Pulmonary artery endothelial cell (primary cell): ENCODE measurements around the gene SLC49A3. TPM values are rescaled to one million over a fixed set of nuclear protein-coding genes. Genes with fewer than 3 reads are reported as not detected.

ENCODE experiments used
- DNase-seq: peaks from one replicate; pipeline ENCODE4 v3.0.0-alpha.2; 2011; ENCODE audit warnings: low read depth, low spot score
- total RNA-seq: library from RNA; depleted of rRNA; stranded (reverse); fragments of >200 nt; gene quantifications from 2 replicates; pipeline ENCODE4 v1.2.3, GENCODE V29; 2014

SLC49A3 gene
- total RNA-seq, 1 donor from 2014 or later = 1.1 TPM

DNA sequence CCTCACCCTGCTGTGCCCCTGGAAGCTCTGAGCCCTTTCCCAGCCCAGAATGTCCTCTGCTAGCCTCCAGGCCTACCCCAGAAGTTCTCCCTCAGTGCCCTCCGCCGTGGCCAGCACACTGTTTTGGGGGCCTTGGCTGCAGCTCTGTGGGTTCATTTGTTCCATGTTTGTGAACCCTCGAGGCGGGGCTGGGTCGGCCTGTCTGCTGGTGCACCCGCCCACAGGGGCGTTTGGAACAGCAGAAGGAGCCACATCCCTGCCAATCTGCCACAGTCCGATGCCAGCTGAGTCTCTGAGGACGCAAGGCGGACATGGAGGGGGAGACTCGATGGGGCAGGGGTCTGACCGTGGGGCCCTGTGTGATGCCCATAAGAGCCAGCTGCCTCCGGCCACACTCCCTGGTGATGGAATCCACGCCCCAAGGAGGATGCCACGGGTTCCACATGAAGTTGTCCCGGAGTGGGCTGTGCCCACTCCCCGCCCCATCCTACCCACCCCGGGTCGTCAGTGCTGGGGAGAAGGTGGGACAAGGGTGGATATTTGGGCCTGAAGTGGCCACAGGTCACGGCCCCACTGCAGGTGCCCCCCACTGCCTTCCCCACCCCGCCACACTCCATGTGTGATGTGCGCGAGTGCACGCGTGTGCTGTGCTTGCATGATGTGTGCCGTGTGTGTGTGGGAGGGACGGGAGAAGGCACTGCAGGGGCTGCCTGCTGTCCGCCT is 22.0 kb downstream of the SLC49A3 start:
- no peak for DNase-seq

- DNase-seq = no peak
Observed at GRCh38 chr4:666436-666810, 22.5 kb downstream of the SLC49A3 start.

GRCh38 chr4:665751-666435 is 23.1 kb downstream of the SLC49A3 start:
- DNase-seq = no peak

GRCh38 chr4:665381-665750 is 23.6 kb downstream of the SLC49A3 start:
- no peak for DNase-seq

- DNase-seq = no peak
Observed at GRCh38 chr4:664713-665231, 24.2 kb downstream of the SLC49A3 start.

- no peak for DNase-seq
Observed at GRCh38 chr4:663438-664428, 25.2 kb downstream of the SLC49A3 start.

GRCh38 chr4:663046-663437 is 25.9 kb downstream of the SLC49A3 start:
- no peak for DNase-seq

DNA sequence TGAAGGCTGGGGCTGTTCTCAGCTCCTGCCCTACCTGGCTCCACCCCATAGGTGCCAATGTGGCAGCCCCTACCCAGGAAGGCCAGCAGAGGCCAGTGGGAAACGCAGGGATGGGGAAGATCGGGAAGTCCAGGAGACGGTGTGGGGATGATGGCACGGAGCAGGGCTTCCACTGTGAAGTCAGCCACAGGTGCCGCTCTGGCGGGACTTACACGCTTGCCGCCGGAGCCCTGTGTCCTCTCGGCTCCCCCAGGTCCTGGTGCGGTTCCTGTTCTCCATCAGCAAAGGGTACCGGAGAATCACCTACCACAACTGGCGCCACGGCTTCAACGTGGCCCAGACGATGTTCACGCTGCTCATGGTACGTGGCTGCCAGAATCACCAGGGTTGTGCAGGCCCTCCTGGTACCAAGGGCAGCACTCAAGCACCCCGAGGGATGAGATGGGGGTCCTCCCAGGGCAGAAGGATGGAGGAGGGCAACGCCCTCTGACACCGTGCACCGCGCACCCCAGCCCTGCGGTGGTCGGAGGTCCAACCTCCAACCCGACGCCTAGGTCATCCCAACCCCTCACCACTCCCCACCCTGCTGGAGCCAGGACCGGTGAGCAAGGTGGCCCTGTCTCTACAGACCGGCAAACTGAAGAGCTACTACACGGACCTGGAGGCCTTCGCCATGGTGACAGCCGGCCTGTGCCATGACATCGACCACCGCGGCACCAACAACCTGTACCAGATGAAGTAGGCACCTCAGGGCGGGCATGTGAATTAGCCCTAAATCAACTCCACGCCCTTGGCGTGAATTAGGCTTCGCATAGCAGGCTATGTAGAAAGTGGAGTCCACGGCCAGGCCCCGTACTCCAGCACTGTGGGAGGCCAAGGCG is 26.8 kb downstream of the SLC49A3 start:
- DNase-seq = no peak

DNA sequence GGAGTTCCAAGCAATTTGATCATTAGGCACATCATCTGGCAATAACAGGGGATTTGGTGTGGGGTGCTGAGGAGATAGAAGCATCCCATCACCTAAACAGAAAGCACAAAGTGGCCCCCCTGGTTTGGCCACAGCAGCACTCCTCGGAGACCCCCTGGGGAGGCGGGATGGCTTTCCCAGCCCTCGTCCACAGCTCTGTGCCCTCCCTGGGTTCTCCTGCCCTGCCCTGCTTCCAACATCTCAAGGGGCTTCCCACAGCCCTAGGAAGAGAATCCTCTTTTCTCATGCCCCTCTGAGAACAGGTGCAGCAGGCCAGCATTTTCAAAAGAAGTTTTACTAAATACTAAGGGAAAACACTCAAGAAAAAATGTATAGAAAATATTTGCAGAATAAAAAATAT is 27.7 kb downstream of the SLC49A3 start:
- no peak for DNase-seq

DNA sequence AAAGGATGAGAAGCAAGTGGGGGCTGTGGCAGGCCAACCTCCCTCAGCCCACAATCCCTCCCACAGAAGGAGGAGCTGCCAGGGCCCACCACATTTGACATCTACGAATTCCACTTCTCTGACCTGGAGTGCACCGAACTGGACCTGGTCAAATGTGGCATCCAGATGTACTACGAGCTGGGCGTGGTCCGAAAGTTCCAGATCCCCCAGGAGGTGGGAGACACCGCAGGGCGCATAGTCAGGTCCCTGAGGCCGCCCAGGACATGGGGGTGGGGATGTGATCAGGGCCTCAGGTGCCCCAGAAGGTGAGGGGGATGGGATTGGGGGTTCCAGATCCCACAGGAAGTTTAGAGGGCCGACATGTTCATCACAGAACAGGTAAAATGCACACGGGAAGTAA is 28.6 kb downstream of the SLC49A3 start:
- DNase-seq = no peak

DNA sequence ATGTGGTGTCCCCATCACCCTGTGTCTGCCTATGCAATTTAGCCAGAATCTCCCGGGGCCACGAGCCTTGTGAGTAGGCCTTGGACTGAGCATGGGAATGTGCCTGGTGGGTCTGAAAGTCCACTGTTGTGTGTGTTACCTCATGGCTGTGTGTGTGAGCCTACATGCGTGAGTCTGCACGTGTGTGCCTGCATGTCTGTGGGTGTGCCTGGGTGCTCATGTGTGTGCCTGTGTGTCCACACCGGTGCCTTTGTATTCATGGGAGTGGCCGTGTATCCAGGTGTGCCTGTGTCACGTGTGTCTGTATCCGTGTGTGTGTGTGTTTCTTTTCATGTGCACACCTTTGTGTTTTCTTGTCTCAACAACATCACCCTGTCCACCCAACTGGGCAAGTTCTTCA is 29.1 kb downstream of the SLC49A3 start:
- no peak for DNase-seq

DNA sequence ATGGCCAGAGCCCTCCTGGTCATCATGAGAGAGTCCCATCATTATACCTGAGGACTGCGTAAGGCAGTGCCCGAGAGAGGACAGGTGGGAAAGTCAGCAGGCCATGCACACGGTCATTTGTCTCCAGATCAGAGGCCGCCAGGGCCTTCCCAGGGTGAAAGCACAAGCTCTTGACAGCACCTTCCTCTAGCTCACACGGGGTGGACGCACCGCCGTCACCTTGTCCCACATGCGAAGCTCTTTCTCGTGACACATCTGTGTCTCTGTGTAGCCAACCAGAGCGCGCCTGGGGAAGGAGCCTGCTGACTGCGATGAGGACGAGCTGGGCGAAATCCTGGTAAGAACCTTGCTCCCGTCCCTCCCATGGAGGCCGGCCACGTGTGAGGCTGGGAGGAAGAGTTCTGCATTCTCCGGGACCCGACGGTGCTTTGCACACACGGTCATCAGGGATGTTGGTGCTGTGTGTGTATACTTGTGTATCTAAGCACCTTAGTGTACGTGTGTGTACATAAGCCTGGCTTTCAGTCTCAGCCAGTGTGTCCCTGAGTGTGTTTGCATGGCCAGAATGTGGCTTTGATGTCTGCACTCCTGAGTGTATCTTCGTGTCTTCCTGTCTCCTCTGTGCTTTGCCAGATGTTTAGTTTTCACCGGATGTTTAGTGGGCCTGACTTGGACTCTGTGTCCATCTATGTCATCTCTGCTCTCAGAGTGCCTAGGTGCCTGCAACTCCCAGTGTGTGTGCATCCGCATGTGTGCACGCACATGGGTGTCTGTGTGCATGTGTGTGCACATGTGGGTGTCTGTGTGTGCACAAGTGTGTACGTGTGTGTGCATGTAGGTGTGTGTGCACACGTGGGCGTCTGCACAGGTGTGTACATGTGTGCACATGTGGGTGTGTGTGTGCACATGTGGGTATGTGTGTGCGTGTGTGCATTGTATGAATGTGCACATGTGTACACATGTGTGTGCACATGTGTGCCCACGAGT is 30.0 kb downstream of the SLC49A3 start:
- no peak for DNase-seq

GRCh38 chr4:657834-658667 is 30.9 kb downstream of the SLC49A3 start:
- DNase-seq = no peak

GRCh38 chr4:657338-657833 is 31.6 kb downstream of the SLC49A3 start:
- DNase-seq = no peak

DNA sequence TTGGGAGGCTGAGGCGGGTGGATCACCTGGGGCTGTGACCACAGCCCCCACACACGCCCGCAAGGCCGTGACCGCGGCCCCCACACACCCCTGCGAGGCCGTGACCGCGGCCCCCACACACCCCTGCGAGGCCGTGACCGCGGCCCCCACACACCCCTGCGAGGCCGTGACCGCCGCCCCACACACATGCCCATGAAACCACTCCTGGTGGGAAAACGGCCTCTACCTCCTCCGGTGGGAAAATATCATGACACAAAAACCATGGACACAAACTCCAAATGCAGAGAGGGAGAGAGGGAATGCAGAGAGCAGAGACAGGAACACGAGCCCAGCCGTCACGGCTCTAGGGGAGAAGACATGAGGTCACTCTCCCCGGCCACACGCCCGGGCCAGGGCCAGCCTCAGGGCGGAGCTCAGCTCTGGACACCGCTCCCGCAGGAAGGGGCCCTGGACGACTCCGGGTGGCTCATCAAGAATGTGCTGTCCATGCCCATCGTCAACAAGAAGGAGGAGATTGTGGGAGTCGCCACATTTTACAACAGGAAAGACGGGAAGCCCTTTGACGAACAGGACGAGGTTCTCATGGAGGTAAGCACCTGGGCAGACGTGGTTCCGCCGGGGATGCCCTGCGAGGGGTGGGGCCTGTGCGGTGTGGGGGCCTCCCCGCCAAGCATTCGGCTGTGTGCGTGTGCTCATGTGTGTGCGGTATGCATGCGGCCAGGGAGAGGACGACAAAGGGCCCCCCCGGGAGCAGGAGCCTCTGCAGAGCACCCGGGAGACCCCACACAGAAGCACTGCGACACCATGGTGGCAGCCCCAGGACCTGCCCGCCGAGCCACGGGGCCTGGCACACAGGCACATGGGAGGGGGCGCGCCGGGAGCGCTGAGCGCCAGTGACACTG is 32.3 kb downstream of the SLC49A3 start:
- no peak for DNase-seq

DNA sequence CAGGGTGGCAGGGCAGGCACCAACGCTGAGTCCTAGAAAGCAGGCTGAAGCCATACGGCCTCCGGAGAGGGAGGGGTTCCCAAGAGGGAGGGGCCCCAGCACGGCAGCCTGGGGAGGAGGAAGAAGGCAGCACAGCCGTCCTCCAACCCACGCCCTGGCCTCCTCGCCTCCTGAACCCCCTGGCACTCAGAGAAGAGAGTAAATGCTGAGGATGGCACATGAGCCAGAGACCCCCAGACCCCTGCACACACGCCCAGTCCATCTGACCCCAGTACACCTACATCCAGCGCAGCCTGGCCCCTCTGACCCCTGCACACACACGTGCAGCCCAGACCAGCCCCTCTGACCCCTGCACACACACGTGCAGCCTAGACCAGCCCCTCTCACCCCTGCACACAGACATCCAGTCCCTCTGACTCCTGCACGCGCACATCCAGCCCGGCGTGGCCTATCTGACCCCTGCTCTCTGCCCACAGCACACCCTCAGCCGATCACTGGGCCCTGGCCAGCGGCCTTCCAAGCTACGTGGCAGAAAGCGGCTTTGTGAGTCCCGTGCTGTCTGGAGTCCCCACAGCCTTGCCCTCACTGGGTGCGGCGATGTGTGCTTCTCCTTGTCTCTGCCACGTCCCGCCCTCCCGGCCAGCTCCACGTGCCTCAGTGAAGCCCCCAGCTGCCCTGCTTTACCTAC is 33.3 kb downstream of the SLC49A3 start:
- no peak for DNase-seq
